Mesothelial cell of epicardium (in vitro differentiated cells): ENCODE results near the gene CFAP58. TPM values are rescaled to one million over a fixed set of nuclear protein-coding genes. Genes with fewer than 3 reads are reported as not detected.

Experiments
- DNase-seq, 2 experiments: peaks; one replicate each; pipeline ENCODE4 v3.0.0; 2021; ENCODE audit warnings: low spot score in 2 of 2; ENCODE audit not compliant: unreplicated experiment in 2 of 2
- H3K27ac Mint-ChIP-seq: 2 replicates; pipeline ENCODE4 v1.8.0; 2021; ENCODE audit warnings: mixed read lengths
- H3K27me3 Mint-ChIP-seq: 2 replicates; pipeline ENCODE4 v1.8.0; 2021; ENCODE audit warnings: low read depth, mixed read lengths
- H3K36me3 Mint-ChIP-seq: 2 replicates; pipeline ENCODE4 v1.8.0; 2021; ENCODE audit warnings: mixed read lengths
- H3K4me1 Mint-ChIP-seq: 2 replicates; pipeline ENCODE4 v1.8.0; 2021; ENCODE audit warnings: mixed read lengths
- H3K4me3 Mint-ChIP-seq: 2 replicates; pipeline ENCODE4 v1.8.0; 2021; ENCODE audit warnings: mild to moderate bottlenecking, moderate library complexity, mixed read lengths
- H3K9me3 Mint-ChIP-seq: 2 replicates; pipeline ENCODE4 v1.8.0; 2021; ENCODE audit warnings: mixed read lengths
- total RNA-seq: library from RNA; stranded (reverse); gene quantifications from 3 replicates; pipeline ENCODE4 v1.2.1, GENCODE V29; 2021
- TF ChIP-seq, protein P1 (sequence below): fragments of 200-600 bp; sonication (generic); IDR thresholded peaks from one replicate; pipeline ENCODE4 v1.5.0; 2021; ENCODE audit warnings: antibody characterized with exemption; ENCODE audit not compliant: unreplicated experiment

CFAP58 gene
- total RNA-seq, 1 donor from 2014 or later = 0.58 TPM

DNA sequence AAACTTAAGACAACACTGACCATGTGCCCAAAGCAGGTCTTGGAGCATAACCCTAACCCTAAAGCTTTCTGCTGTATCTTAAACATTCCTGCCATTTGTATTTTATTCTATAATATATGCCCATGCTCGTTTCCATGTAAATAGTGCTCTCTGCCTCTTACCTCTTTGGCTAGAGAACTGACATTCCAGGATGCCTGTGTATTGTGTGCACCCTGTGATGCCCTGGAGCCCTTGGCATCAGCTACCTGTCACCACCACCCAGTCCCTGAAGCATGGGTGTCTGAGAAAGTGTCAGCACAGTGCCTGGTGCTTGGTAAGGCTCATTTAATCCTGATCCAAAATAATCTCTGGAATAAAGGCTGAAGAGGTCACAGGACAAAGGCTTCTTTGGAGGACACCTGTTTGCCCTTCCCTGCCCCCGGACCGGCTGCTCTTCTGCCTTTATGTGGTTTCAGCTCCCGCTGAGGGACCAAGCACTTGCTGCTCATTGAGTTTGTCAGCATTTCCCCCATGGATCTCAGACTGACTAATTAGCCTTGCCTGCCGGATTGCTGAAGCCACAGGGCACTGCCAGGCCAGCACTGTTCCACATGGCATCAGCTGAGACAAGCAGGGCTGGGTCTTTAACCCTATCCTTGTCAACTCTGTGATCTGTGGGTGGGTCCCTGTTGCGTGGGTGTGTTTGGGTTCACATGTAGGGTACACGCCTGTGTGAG, 148.4 kb downstream of the CFAP58 start:
- Mint-ChIP-seq H3K27me3 (peaks cover 19% of the 10 kb centered on the region), H3K4me3 (no peak overlapping the region), H3K27ac (no peak overlapping the region), H3K9me3 (no peaks in the 10 kb centered on the region), H3K4me1 (peaks cover 3% of the 10 kb centered on the region), H3K36me3 (no peaks in the 10 kb centered on the region)
- DNase-seq = no peak
- TF ChIP-seq, protein P1, sequence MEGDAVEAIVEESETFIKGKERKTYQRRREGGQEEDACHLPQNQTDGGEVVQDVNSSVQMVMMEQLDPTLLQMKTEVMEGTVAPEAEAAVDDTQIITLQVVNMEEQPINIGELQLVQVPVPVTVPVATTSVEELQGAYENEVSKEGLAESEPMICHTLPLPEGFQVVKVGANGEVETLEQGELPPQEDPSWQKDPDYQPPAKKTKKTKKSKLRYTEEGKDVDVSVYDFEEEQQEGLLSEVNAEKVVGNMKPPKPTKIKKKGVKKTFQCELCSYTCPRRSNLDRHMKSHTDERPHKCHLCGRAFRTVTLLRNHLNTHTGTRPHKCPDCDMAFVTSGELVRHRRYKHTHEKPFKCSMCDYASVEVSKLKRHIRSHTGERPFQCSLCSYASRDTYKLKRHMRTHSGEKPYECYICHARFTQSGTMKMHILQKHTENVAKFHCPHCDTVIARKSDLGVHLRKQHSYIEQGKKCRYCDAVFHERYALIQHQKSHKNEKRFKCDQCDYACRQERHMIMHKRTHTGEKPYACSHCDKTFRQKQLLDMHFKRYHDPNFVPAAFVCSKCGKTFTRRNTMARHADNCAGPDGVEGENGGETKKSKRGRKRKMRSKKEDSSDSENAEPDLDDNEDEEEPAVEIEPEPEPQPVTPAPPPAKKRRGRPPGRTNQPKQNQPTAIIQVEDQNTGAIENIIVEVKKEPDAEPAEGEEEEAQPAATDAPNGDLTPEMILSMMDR = no peak

DNA sequence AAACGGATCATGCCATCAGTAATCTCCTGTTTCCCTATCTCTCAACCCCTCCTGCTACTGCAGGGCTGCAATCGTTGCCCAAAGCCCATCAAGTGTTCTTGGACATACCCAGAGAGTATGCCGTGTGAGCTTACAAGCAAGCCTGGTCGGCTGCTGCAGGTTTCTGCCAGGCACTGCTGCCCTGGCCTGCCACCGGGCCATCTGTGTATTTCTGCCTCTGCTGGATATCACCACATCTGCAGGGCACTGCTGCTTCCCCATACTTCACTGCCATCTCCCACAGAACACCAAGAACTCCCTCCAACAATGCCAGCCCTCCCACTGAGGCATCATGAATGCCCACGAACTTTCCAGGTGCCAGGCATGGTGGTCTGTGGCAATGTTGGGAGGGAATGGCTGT, 149.3 kb downstream of the CFAP58 start:
- Mint-ChIP-seq H3K27ac (no peak overlapping the region), H3K27me3 (peaks cover 26% of the 10 kb centered on the region), H3K9me3 (no peaks in the 10 kb centered on the region), H3K36me3 (no peaks in the 10 kb centered on the region), H3K4me1 (peaks cover 3% of the 10 kb centered on the region), H3K4me3 (no peak overlapping the region)
- DNase-seq = no peak
- TF ChIP-seq, protein P1 = no peak

Other genes starting within 250 kb of the CFAP58 start
- 6.4 to 7.5 TPM (median 7.3 TPM) in 3 replicates for gene SFR1, start 231.7 kb upstream of the CFAP58 start, total RNA-seq
- 1.0 to 2.1 TPM (median 1.9 TPM) in 3 replicates for gene CFAP43, start 121.5 kb upstream of the CFAP58 start, total RNA-seq
- 62.8 to 65.5 TPM (median 65.2 TPM) in 3 replicates for gene GSTO1, start 98.9 kb upstream of the CFAP58 start, total RNA-seq
- gene GSTO2, start 84.6 kb upstream of the CFAP58 start, total RNA-seq = 11.7 to 13.5 TPM (median 12.7 TPM) in 3 replicates
- 23.3 to 24.5 TPM (median 23.6 TPM) in 3 replicates for gene ITPRIP, start 15.4 kb upstream of the CFAP58 start, total RNA-seq